DMS 273 treated with DMSO at 0.1 percent for 48 hours (cell line): ENCODE measurements around the gene MTA1.

Experiments used
- DNase-seq: peaks from one replicate; lab custom pipeline; 2025; lab: John Stamatoyannopoulos, UW

The MTA1 gene

DNA sequence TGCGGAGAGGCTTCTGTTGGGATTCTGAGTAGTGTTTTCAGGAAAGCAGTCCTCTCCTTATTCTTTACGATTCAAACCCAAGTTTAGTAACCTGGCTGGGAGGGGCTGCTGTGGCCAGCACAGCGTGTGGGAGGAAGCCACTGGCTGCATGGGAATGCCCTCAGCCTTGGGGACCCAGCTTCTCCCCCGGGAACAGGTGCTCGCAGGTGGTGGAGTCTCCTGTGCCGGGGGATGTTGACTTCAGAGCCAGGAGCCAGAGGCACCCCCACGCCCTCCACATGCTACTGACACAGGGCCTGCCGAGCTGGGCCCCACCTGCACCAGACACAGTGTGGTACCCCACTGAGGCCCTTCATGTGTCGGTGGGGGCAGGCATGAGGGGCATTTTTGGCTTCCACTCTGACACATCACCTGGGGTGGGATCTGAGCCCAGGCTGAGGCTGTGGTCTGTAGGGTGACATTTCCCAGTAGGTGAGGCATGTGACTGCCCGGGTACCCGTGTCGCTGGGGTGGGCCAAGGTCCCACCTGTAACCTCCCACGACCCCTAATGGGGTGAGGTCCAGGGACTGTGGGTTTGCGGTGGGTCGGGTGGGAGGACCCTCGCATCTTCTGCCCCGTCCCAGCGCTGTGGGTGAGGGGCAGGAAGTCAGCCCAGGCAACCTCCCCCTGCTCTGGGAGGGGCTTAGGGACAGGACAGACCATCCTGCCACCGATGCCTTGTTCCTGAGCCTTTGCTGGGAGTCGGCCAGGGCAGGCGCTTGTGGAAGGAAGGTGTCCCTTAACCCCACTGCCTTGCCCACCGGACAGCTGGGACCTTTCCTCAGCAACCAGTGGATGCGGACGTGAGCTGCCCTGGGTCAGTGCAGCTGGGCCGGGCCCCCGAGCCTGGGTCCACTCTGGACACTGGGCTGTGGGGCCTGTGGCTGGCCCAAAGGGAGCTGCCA, 26.5 kb downstream of the MTA1 start:
- DNase-seq = no peak

DNA sequence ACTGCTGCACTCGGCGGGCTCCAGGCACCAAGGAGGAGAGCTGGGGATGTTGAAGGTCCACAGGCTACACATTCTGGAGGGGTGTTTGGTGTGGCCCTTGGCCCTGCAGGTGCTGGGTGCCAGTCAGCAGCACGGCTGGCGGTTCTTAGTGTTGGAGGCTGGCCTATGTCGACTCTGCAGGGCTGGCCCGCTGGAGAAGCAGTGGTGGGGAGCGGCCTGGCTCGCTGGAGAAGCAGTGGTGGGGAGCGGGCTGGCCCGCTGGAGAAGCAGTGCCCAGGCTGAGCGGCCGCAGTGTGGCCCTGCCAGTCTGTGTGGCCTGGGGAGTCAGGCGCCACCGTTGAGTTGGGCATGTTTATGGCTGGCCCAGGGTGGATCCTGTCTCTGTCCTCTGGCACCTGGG, 27.3 kb downstream of the MTA1 start:
- DNase-seq = no peak

DNA sequence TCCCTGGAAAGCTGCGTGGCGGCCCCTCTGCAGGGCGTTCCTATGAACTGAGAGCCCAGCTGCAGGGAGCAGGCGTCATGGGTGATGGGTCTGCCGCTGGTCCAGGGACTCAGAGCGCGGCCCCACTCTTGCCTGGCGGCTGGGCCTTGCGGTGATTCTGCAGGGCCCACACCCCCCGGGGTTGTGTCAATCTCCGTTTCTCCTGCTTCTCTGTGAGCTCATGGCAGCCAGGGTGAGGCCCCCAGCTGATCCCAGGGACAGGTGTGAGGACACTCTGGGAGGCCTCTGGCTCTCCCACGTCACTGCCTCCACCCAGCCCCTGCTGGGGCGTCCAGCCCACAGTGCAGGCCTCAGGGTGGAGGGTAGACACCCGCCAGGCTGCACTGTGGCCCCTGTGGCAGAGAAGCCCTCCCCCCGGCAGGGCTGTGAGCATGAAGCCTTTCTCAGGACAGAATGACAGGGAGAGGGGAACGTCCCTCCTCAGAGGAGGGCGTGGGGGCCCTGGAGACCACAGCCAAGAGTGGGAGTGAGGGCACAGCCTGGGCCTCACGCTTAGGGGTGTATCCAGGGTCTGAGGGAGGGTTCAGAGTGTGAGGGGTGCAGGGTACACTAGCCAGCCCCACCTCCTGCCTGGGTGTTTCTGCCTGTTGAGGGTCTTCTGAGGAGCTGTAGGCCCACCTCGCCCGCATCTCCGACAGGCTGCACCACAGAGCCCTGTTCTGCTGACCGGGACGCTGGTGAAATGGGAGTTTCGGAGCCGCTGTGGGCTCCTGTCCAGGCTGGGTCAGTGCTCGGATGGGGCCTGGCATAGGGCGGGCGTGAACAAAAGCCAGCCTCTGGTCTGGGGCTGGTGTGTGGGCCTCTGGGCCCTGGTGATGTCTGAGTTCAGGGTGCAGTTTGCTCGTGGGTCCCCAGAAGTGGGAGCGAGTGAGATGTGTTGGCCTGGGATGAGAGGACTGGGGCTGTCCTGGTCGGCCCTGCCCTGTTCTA, 28.3 kb downstream of the MTA1 start:
- no peak for DNase-seq

DNA sequence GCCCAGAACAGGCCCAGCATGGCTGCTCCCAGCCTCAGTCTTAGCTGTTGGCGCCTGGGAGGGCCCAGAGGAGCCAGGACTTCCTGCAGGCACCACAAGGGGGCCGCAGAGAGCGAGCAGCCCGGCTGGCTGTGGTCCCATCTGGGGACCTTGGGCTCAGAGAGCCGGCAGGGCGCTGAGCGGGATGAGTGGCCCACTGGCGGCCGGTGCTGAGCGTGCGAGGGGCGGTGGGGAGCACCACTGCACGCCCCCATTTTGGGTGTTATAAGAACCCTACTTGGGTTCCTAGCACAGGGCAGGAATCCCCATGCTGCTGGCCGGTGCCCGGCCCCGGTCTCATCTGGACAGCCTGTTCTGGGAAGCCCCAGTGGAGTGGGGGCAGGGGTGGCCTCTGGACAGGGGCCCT, 29.1 kb downstream of the MTA1 start:
- DNase-seq = no peak

DNA sequence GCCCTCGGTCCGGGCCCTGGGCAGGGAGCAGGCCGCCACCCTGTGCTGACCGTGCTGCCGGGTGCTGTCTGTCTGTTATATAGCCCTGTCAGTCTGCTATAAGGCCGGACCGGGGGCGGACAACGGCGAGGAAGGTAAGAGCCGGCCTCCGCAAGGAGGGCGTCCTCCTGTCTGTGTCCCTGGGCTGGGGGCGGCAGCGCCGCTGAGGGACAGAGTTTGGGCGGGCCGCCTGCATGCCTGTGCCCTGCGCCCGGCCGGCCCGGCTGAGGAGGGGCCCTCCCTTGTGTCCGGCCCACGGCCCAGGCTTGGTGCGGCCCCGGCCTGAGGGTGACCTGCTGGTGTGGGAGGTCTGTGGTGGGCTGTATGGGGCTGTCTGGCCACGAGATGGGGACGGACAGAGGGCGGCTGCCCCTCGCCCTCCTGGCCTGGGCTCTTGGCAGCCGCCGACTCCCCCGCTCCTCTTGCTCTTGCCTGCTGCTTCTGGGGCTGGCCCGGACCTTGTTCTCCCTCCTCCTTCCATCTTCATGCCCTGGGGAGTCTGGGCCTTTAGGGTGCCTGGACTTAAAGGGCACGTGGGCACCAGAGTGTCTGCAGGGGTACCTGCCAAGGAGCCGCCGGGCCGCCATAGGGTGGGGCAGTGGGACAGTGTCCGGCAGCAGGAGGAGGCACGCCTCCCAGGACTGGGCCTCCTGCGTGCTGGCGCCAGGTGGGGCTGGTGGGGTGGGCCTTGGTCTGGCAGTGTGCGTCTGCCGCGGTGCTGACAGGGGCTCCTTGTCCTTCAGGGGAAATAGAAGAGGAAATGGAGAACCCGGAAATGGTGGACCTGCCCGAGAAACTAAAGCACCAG, 29.9 kb downstream of the MTA1 start:
- DNase-seq = no peak

DNA sequence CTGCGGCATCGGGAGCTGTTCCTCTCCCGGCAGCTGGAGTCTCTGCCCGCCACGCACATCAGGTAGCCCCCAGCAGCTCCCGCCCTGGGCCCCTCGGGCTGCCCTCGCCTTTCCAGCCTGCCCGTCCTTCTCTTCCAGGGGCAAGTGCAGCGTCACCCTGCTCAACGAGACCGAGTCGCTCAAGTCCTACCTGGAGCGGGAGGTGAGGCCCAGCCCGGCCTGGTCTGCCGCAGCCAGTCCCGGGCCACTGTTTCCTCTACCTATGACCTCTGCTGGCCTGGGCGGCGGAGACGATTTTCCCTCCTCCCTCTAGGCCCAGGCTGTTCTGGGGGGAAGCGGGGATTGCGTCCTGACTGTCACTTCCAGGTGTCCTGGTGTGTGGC, 30.5 kb downstream of the MTA1 start:
- no peak for DNase-seq

DNA sequence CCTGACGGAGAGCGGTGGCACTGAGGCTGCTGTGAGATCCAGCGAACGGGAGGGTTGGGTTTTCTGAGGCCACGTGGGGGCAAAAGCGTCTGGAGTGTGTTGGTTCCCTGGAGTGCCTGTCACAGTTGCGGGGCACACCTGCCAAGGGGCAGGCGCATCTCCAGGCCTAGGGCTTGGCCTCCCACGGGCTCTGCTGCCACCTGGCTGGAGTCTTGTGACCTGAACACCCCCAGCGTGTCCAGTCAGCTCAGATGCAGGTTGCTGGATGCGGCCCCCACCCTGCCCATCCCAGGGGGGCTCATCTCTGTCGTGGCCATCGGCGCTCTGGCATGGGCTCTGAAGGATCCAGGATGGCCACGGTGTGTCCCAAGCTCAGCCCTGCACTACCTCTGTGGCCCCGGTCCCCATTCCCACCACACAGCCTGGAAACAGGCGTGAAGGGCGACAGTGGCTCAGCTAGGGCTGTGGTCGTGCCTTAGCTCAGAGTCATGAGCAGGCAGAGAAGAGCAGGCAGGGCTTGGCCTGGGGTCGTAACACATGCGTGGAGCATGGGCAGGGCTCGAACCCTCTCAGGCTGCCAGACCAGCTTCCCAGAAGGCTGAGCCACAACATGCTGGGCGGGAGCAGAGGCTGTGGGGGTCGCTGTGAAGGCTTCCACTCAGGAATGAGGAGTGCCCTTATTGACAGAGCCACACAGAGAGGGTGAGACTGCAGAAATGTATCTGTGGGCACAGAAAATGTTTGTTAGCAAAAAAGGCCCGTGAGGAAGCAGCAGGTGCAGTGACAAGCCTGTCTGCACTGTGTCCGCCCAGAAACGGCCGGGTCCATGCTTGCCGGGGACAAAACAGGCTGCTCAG, 31.5 kb downstream of the MTA1 start:
- DNase-seq = no peak

DNA sequence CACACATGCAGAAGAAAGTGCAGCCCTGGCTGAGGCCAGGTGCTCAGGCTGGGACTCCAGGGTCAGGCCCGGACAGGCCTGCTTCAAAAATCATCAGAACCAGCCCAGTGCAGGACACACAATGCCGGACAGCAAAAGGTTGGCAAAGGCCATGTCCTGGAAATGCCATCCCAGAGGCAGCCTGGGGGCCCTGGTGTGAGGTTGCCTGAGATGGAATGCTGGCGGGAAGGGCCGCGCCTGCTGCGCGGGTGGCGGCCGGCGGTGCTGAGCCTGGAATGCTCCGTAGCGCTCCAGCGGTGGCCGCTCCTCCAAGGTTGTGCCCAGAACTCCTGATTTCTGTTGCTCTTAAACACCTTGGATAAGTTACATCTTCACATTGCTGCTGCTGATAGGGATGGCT, 33.3 kb downstream of the MTA1 start:
- no peak for DNase-seq

DNA sequence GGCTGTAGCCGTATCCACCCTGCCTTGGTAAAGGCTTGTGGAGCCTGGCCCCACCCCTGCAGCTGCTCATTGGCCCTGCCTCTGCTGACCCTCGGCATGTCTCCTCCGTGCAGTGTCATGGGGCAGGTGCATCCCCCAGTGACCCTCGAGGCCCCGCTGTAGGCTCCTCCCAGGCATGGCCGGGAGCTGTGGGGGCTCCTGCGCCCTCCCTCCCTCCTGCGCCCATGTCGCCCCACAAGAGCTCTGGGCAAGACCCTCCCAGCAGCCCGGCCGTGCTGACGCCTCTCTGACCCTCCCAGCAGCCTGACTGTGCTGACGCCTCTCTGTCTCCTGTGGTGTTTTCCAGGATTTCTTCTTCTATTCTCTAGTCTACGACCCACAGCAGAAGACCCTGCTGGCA, 34.2 kb downstream of the MTA1 start:
- no peak for DNase-seq

DNA sequence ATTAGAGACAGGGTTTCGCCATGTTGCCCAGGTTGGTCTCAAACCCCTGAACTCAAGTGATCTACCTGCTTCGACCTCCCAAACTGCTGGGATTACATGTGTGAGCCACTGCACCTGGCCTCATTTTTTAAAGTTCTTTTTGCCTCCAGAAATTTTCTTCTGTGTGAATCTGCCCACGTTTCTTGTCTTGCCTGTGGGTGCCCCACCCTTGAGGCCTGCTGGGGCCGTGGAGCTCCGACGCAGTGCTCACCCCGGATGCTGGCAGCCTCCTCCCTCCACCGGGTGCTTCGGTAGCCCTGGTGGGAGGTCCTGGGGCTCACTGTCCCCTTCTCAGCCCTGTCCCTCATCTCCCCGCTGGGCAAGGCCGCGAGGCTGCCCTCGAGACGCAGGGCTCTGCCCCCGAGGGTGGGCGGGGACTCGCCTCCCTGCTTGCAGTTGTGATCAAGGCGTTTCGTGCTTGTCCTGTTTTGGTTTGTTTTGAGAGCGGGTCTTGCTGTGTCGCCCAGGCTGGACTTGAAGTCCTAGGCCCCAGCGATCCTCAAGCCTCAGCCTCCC, 35.5 kb downstream of the MTA1 start:
- DNase-seq = no peak

DNA sequence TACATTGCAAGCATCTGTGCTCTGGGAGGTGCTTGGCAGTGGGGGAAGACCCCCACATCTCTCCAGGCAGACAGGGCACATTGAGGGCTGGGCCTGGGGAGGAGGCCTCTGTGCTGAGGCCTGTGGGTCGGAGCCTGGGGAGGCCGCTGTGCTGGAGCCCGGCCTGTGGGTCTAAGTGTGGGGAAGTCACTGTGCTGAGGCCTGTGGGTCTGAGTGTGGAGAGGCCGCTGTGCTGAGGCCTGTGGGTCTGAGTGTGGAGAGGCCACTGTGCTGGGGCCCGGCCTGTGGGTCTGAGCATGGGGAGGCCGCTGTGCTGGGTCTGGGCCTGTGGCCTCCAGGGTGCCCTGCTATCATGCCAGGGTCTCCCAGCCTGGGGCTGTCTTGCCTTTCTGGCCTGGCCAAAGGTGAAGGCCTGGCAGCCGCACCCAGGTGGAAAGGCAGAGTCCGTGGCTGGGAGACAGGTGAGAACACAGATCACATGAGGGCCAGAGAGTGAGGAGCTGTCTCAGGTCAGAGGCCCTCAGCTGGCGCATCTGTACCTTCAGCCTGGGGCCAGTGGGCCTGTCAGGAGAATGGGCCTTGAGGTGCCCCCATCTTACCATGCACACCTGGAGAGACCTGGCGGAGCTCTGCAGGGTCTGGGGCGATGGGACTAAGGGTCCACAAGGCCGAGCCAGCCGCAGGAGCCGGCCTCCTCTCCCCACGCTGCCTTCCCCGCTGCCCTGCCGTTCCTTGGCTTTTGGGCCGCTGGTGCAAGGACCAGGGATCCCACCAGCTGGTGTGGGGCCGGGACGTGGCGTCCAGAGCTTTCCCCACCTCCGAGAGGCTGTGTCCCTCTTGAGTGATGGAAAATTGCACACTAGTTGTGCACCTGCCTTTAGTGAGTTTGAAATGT, 36.4 kb downstream of the MTA1 start:
- DNase-seq = no peak

DNA sequence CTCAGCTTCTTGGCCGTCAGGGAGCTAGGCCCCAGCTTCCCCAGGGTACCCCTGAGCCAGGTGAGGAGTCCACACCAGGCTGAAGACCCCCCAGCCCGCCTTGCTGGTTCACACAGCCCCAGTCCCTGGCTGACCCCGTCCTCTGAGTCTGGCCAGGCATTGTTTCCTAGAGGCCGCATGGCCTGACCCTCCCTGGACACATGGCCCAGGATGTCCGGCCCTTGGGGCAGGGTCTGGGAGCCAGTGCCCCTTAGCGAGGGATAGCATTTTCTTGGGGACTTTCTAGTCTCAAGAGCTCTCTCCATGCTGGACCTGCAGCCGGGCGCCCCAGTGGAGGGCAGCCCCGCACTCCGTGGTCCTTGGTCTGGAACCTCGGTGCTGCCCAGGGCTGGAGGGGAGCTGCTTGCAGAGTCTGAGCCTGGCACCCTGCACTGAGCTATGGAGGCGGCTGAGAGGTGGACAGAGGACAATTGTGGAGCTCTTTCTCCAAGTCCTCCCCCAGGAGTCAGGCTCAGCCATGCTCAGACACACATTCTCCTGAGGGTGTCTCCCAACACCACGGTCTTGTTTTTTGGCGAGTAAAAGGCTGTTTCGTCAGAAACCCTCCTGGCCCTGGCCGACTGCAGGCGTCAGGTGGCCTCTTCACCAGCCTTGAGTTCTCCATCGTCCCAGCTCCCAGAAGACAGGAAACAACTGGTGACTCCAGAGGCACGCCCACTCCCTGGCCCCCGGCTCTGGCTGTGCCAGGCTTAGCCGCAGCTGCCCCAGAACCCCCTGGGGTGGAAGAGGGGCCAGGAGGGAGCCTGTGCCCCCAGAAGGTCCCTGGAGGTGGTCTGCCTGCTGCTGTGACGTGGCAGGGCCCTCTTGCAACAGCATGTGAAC, 37.4 kb downstream of the MTA1 start:
- DNase-seq = no peak

DNA sequence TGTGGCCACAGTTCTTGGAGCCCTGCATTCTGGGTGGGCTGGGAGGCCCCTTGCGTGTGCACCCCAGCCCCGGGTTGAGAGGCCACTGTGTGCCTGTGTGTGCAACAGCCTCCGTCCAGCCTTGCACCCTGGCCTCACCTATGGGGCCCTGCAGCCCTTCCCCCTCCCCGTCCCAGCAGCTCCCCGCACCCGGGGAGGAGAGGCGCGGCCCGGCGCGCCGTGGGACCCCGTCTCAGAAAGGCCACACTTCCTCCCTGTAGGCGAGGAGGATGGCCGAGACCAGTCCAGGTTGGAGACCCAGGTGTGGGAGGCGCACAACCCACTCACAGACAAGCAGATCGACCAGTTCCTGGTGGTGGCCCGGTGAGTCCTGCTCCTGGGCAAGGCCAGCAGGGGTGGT, 38.4 kb downstream of the MTA1 start:
- no peak for DNase-seq

DNA sequence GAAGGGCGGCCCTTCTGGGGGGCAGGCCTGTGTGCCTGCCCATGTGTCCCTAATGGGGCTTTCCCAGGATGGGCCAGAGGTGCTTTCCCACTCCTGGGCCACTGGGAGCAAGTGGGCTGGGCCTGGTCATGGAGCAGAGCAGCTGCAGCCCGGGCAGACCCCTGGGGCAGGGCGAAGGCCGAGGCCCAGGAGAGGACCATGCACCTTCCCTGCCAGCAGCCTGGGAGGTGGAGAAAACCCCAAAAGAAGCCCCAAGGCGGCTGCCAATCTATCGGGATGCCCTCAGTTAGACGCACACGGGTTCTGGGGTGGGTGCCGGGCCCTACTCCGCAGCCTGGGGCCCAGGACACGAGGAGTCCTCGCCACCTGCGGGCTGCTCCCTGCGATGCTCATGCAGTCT, 38.9 kb downstream of the MTA1 start:
- DNase-seq = no peak

DNA sequence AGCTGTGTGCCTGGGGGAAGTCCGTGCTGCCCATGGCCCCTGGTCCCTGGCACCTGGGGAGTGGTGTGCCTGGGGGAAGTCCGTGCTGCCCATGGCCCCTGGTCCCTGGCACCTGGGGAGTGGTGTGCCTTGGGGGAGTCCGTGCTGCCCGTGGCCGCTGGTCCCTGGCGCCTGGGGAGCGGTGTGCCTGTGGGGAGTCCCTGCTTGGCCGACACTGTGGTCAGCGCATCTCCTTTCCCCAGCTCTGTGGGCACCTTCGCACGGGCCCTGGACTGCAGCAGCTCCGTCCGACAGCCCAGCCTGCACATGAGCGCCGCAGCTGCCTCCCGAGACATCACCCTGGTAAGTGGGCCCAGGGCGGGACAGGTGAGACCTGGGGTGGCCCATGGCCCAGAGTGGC, 40.5 kb downstream of the MTA1 start:
- DNase-seq = no peak

DNA sequence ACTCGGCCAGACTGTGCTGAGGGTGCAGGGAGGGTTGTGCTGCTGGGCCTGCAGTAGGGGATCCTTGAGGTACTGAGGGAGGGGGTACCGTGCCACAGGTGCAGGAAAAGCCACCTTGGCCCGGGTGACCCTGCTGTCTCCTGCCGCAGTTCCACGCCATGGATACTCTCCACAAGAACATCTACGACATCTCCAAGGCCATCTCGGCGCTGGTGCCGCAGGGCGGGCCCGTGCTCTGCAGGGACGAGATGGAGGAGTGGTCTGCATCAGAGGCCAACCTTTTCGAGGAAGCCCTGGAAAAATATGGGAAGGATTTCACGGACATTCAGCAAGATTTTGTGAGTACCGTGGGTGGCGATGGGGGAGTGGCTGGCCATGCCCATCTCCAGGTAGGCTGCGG, 41.0 kb downstream of the MTA1 start:
- no peak for DNase-seq

DNA sequence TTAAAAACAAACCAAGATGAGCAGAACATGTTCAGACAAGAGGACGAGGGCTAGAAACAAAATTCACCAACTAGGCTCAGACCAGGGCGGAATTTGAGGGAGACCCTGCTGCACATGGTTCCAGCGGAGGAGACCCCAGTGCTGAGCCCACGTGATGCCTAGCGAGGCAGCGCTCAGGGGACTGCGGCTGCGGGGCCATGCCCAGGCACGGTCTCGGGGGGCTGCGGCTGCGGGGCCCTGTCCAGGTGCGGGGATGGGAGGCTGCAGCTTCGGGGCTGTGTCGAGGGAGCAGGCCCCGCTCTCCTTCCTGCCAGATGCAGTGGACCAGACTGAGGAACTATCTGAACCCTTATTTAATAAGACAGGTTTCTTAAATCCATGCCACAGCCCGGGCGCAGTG, 42.3 kb downstream of the MTA1 start:
- DNase-seq = no peak

DNA sequence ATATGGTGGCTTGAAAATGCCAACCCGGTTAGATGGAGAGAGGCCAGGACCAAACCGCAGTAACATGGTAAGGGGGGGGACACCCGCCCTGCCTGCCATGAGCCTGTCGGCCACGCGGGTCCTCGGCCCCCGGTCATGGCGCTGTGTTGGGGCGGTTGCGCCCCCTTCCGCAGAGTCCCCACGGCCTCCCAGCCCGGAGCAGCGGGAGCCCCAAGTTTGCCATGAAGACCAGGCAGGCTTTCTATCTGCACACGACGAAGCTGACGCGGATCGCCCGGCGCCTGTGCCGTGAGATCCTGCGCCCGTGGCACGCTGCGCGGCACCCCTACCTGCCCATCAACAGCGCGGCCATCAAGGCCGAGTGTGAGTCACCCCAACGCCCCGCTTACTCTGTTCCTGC, 44.9 kb downstream of the MTA1 start:
- DNase-seq = no peak
